MM.1S (cell line): ENCODE results near the gene RPTOR.
"Not testable (repeated sequence)": the region's sequence is repeated elsewhere in the genome, so short reads cannot be mapped to it uniquely, and the experiment has no call there.

Source experiments
- DNase-seq: peaks from one replicate; pipeline ENCODE4 v3.0.0-alpha.2; 2015
- H2AFZ ChIP-seq: fragments of 300-600 bp; sonication (generic); 2 replicates; pipeline ENCODE4 v1.6.0; 2016; ENCODE audit warnings: antibody characterized with exemption, low read length
- H3F3A ChIP-seq: fragments of 300-600 bp; sonication (generic); 2 replicates; pipeline ENCODE4 v1.6.1; 2016; ENCODE audit warnings: mild to moderate bottlenecking, antibody characterized with exemption, low read length, moderate library complexity, mixed read lengths; ENCODE audit not compliant: insufficient read depth
- H3K27ac ChIP-seq: fragments of 300-600 bp; sonication (generic); 2 replicates; pipeline ENCODE4 v1.5.1; 2016; ENCODE audit warnings: mild to moderate bottlenecking, low read length
- H3K27me3 ChIP-seq: fragments of 300-600 bp; sonication (generic); replicated peaks from 2 replicates; pipeline ENCODE4 v1.6.0; 2016; ENCODE audit warnings: low read length; ENCODE audit not compliant: insufficient read depth
- H3K36me3 ChIP-seq: fragments of 300-600 bp; sonication (generic); replicated peaks from 2 replicates; pipeline ENCODE4 v1.6.1; 2016; ENCODE audit warnings: mild to moderate bottlenecking, low read length, mixed read lengths; ENCODE audit not compliant: insufficient read depth
- H3K4me1 ChIP-seq: fragments of 300-600 bp; sonication (generic); 2 replicates; pipeline ENCODE4 v1.6.1; 2016; ENCODE audit warnings: low read length, mixed read lengths
- H3K4me2 ChIP-seq: fragments of 300-600 bp; sonication (generic); 2 replicates; pipeline ENCODE4 v1.6.0; 2016; ENCODE audit warnings: low read depth, low read length
- H3K4me3 ChIP-seq: fragments of 300-600 bp; sonication (generic); 2 replicates; pipeline ENCODE4 v1.5.1; 2016; ENCODE audit warnings: low read length, mixed read lengths
- H3K79me2 ChIP-seq: fragments of 300-600 bp; sonication (generic); 2 replicates; pipeline ENCODE4 v1.6.1; 2016; ENCODE audit warnings: mixed run types, low read length, mixed read lengths
- H3K9ac ChIP-seq: fragments of 300-600 bp; sonication (generic); 2 replicates; pipeline ENCODE4 v1.6.1; 2016; ENCODE audit warnings: low read length, mixed read lengths
- H3K9me2 ChIP-seq: fragments of 300-600 bp; sonication (generic); replicated peaks from 2 replicates; pipeline ENCODE4 v1.6.1; 2016; ENCODE audit warnings: mild to moderate bottlenecking, low read length, mixed read lengths; ENCODE audit not compliant: insufficient read depth
- H3K9me3 ChIP-seq: fragments of 300-600 bp; sonication (generic); replicated peaks from 2 replicates; pipeline ENCODE4 v1.6.1; 2016; ENCODE audit warnings: mild to moderate bottlenecking, low read length, mixed read lengths; ENCODE audit not compliant: insufficient read depth
- H4K20me1 ChIP-seq: fragments of 300-600 bp; sonication (generic); 2 replicates; pipeline ENCODE4 v1.6.1; 2016; ENCODE audit warnings: mild to moderate bottlenecking, low read length, moderate library complexity, mixed read lengths; ENCODE audit not compliant: insufficient read depth
- EZH2 ChIP-seq: fragments of 300-600 bp; sonication (generic); optimal IDR thresholded peaks from 2 replicates; pipeline ENCODE3; 2017; ENCODE audit warnings: low read depth, mild to moderate bottlenecking, antibody characterized with exemption, low read length, mixed read lengths
- EZH2phosphoT487 ChIP-seq: fragments of 300-600 bp; sonication (generic); IDR thresholded peaks from 2 replicates; pipeline ENCODE4 v1.6.1; 2018; ENCODE audit warnings: antibody characterized with exemption, low read length
- TF ChIP-seq, protein P1 (sequence below): fragments of 300-600 bp; sonication (generic); IDR thresholded peaks from 2 replicates; pipeline ENCODE4 v1.5.1; 2016; ENCODE audit warnings: antibody characterized with exemption, low read length, mixed read lengths

RPTOR gene

DNA sequence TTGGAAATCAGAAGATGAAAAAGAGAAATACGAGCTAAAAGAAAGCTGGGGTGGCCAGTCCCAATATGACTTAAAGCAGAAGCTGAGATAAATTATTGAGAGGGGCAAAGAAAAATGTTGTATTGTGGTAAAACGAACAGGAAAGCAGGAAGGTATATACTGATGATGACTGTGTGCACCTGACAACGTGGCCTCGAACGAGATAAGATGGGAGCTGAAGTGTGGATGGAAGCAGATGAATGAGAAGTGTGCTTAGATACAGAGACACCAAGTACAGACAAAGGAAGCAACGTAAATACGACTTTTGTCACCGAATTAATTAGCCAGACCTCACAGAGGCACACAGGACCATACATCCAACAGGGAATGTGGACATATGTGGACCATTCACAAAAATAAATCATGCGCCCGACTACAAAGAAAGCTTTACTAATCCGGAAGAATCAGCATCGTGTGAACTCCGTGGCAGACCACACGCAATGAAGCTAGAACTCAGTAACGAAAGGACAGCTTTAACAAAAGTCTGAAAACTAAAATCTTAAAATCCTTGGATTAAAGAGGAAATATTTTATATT is 218.7 kb downstream of the RPTOR start:
- no peaks in the 10 kb centered on the region for H4K20me1 ChIP-seq
- H3K9me2 ChIP-seq = no peaks in the 10 kb centered on the region
- H3K79me2 ChIP-seq = no peaks in the 10 kb centered on the region
- 0 out of 2 replicates have a peak, but pooled peaks cover 3% of the 10 kb centered on the region for H3F3A ChIP-seq
- peaks cover 3% of the 10 kb centered on the region; the same call in 1 of the 2 replicates for H3K4me1 ChIP-seq
- H3K4me3 ChIP-seq = no peak overlapping the region
- H3K27me3 ChIP-seq = no peaks in the 10 kb centered on the region
- H3K36me3 ChIP-seq = no peaks in the 10 kb centered on the region
- DNase-seq = no peak
- TF ChIP-seq EZH2phosphoT487 (no peak), EZH2 (no peak)
- TF ChIP-seq, protein P1, sequence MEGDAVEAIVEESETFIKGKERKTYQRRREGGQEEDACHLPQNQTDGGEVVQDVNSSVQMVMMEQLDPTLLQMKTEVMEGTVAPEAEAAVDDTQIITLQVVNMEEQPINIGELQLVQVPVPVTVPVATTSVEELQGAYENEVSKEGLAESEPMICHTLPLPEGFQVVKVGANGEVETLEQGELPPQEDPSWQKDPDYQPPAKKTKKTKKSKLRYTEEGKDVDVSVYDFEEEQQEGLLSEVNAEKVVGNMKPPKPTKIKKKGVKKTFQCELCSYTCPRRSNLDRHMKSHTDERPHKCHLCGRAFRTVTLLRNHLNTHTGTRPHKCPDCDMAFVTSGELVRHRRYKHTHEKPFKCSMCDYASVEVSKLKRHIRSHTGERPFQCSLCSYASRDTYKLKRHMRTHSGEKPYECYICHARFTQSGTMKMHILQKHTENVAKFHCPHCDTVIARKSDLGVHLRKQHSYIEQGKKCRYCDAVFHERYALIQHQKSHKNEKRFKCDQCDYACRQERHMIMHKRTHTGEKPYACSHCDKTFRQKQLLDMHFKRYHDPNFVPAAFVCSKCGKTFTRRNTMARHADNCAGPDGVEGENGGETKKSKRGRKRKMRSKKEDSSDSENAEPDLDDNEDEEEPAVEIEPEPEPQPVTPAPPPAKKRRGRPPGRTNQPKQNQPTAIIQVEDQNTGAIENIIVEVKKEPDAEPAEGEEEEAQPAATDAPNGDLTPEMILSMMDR = no peak
- no peak overlapping the region for H2AFZ ChIP-seq
- no peaks in the 10 kb centered on the region for H3K9me3 ChIP-seq
- no peak overlapping the region for H3K27ac ChIP-seq
- H3K4me2 ChIP-seq = no peak overlapping the region
- no peak overlapping the region for H3K9ac ChIP-seq

DNA sequence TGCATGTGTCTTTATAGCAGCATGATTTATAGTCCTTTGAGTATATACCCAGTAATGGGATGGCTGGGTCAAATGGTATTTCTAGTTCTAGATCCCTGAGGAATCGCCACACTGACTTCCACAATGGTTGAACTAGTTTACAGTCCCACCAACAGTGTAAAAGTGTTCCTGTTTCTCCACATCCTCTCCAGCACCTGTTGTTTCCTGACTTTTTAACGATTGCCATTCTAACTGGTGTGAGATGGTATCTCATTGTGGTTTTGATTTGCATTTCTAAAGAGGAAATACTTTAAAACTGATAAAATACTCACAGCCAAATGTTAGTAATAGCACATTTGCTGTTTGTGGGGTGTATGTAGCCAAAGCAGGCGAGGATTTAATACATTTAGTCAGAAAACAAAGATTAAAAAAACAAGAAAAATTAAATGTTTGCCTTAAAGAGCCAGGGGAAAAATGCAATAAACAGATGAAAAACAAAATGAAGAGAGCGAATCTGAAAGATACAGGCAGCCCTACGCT is 220.0 kb downstream of the RPTOR start:
- H3K4me3 ChIP-seq, H3K27me3 ChIP-seq, H3F3A ChIP-seq, H3K36me3 ChIP-seq, H3K9me3 ChIP-seq, DNase-seq, H4K20me1 ChIP-seq, H3K9me2 ChIP-seq, H2AFZ ChIP-seq, H3K9ac ChIP-seq, H3K4me2 ChIP-seq, H3K4me1 ChIP-seq, H3K79me2 ChIP-seq: not testable (repeated sequence)
- H3K27ac ChIP-seq = peak overlapping the region; percentile 41; the same call in 1 of the 2 replicates

- Histone ChIP-seq H3K4me1 (peaks cover 3% of the 10 kb centered on the region; the same call in 1 of the 2 replicates), H2AFZ (no peak overlapping the region), H4K20me1 (no peaks in the 10 kb centered on the region)
These were observed 220.8 kb downstream of the RPTOR start for GRCh38 chr17:80765241-80765961.

More at GRCh38 chr17:80765241-80765961, 220.8 kb downstream of the RPTOR start:
- no peak overlapping the region for H3K9ac ChIP-seq
- peak overlapping the region; percentile 41; the same call in 1 of the 2 replicates for H3K27ac ChIP-seq
- no peaks in the 10 kb centered on the region for H3K9me3 ChIP-seq
- TF ChIP-seq, protein P1 = no peak
- TF ChIP-seq EZH2 (no peak), EZH2phosphoT487 (no peak)
- no peaks in the 10 kb centered on the region for H3K9me2 ChIP-seq
- H3K27me3 ChIP-seq = no peaks in the 10 kb centered on the region
- H3K36me3 ChIP-seq = no peaks in the 10 kb centered on the region
- H3K79me2 ChIP-seq = no peaks in the 10 kb centered on the region
- 0 out of 2 replicates have a peak, but pooled peaks cover 3% of the 10 kb centered on the region for H3F3A ChIP-seq
- no peak overlapping the region for H3K4me3 ChIP-seq
- no peak overlapping the region; the same call in 1 of the 2 replicates for H3K4me2 ChIP-seq
- no peak for DNase-seq
